Measurements from ENCODE around the gene COA8.

Gene COA8

GRCh38 chr14:103531421-103532215 lies 31.1 kb upstream of the COA8 start:
- TF ChIP-seq CTCF (IDR thresholded peaks at IDR 0.05; ENCODE audit: low read depth, low read length): no peak
- DNase-seq (ENCODE audit: extremely low read depth, low read depth): no peak

GRCh38 chr14:103532216-103533136 lies 30.3 kb upstream of the COA8 start:
- no peak for DNase-seq (ENCODE audit: extremely low read depth, low read depth)
- TF ChIP-seq CTCF (IDR thresholded peaks at IDR 0.05; ENCODE audit: low read depth, low read length): no peak

- no peak for TF ChIP-seq CTCF (IDR thresholded peaks at IDR 0.05; ENCODE audit: low read depth, low read length)
- DNase-seq (ENCODE audit: extremely low read depth, low read depth): no peak
Observed at GRCh38 chr14:103533137-103533998, 29.4 kb upstream of the COA8 start.

- no peak for DNase-seq (ENCODE audit: extremely low read depth, low read depth)
- TF ChIP-seq CTCF (IDR thresholded peaks at IDR 0.05; ENCODE audit: low read depth, low read length): no peak
Observed at GRCh38 chr14:103533999-103534575, 28.7 kb upstream of the COA8 start.

- no peak for DNase-seq (ENCODE audit: extremely low read depth, low read depth)
Observed at GRCh38 chr14:103534576-103535061, 28.1 kb upstream of the COA8 start.

More at GRCh38 chr14:103534576-103535061, 28.1 kb upstream of the COA8 start:
- no peak for TF ChIP-seq CTCF (IDR thresholded peaks at IDR 0.05; ENCODE audit: low read depth, low read length)

All from AG09319 (cell line).